Thyroid gland (tissue), 4 donors: ENCODE measurements around the gene DRD2.

Experiments
- CTCF ChIP-seq, 6 experiments: fragments of 200-600 bp in 3 of 6; fragments of 450-650 bp in 3 of 6; sonication (generic) in 3 of 6; IDR thresholded peaks; one replicate each; pipeline ENCODE4 v1.5.1; 2016 to 2019; ENCODE audit warnings: antibody characterized with exemption in 6 of 6, mild to moderate bottlenecking in 2 of 6, inconsistent platforms in 1 of 6, moderate library complexity in 1 of 6
- POLR2A ChIP-seq, 2 donors: fragments of 450-650 bp; IDR thresholded peaks; one replicate each; pipeline ENCODE4 v1.6.1; 2017; ENCODE audit warnings: antibody characterized with exemption in 2 of 2, mild to moderate bottlenecking in 2 of 2, moderate library complexity in 1 of 2

DNA sequence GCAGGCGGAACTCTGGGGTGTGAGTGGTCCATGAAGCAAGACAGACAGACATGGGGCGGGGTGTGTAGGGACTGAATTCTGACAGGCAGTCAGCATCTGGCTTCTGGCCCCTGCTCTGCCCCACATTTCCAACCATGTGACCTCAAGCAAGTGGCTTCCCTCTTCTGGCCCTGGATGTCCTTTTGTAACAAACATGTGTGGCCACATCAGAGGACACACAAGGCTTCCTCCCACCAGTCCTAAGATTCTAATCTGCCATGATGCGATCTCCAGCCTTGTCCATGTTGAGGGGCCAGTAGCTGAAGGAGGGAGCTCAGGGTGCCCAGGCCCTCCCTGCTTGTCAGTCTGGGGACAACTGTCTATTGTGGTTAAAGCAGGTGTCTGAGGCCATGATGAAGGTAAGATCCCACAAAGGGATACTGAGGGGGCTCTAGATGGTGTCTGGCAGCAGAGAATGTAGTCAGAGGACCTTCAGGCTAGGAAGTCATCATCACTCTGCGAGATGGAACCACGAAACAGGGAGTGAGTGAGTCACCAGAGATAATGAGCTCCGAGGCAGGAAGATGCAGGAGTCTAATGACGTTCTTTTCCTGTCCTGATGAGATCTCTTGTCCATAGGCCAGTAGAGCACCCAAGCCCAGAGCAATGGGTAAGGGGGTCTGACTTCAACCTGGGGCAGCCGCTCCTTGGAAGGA, 27.4 kb downstream of the DRD2 start:
- TF ChIP-seq POLR2A (IDR thresholded peaks at IDR 0.05) = no peak
- TF ChIP-seq CTCF (IDR thresholded peaks at IDR 0.05) = no peak
